Activated naive CD4-positive, alpha-beta T cell treated with anti-CD3 and anti-CD28 coated beads, Interleukin-2, amount 50 U/mL, for 24 hours (primary cell): ENCODE results near the gene DGLUCY.
"Not testable (repeated sequence)": the region's sequence is repeated elsewhere in the genome, so short reads cannot be mapped to it uniquely, and the experiment has no call there.

Experiments
- H3K27ac Mint-ChIP-seq: one replicate; pipeline ENCODE4 v1.8.0; 2021; ENCODE audit warnings: mild to moderate bottlenecking, mixed read lengths
- H3K27me3 Mint-ChIP-seq: one replicate; pipeline ENCODE4 v1.8.0; 2021; ENCODE audit warnings: mixed read lengths
- H3K36me3 Mint-ChIP-seq: one replicate; pipeline ENCODE4 v1.8.0; 2021; ENCODE audit warnings: mixed read lengths
- H3K4me1 Mint-ChIP-seq: one replicate; pipeline ENCODE4 v1.8.0; 2021; ENCODE audit warnings: mixed read lengths
- H3K4me3 Mint-ChIP-seq: one replicate; pipeline ENCODE4 v1.8.0; 2021; ENCODE audit warnings: mild to moderate bottlenecking, mixed read lengths
- H3K9me3 Mint-ChIP-seq: one replicate; pipeline ENCODE4 v1.8.0; 2021; ENCODE audit warnings: mixed read lengths

Gene DGLUCY

DNA sequence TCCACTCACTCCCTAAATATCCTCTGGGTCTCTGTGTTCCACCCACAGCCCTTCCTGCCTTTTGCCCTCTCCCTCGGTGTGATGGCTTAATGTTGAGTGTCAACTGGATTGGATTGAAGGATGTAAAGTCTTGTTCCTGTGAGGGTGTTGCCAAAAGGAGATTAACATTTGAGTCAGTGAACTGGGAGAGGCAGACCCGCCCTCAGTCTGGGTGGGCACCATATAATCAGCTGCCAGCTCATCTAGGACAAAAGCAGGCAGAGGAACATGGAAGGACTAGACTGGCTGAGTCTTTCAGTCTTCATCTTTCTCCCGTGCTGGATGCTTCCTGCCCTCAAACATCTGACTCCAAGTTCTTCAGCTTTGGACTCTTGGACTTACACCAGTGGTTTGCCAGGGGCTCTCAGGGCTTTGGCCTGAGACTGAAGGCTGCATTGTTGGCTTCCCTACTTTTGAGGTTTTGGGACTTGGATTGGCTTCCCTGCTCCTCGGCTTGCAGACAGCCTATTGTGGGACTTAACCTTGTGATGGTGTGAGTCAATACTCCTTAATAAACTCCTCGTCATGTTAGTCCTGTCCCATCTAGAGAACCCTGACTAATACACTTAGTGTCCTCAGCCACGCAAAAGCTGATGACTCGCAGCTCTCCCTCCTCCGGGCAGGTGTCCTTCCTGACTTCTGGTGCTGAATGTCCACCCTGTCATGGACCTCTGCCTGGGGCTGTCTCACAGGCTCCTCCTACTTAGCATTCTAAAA is 5.9 kb downstream of the DGLUCY start:
- Mint-ChIP-seq H3K9me3 (peaks cover 5% of the 10 kb centered on the region), H3K4me3 (peak overlapping the region; percentile 27), H3K36me3 (peaks cover 14% of the 10 kb centered on the region), H3K27ac (peak overlapping the region; percentile 56), H3K4me1 (peaks cover 74% of the 10 kb centered on the region), H3K27me3 (no peaks in the 10 kb centered on the region)

- H3K27me3 Mint-ChIP-seq = no peaks in the 10 kb centered on the region
- H3K4me1 Mint-ChIP-seq = peaks cover 56% of the 10 kb centered on the region
- H3K9me3 Mint-ChIP-seq = peaks cover 5% of the 10 kb centered on the region
- H3K36me3 Mint-ChIP-seq = peaks cover 29% of the 10 kb centered on the region
- no peak overlapping the region for H3K27ac Mint-ChIP-seq
- H3K4me3 Mint-ChIP-seq = no peak overlapping the region
Measured at GRCh38 chr14:91123201-91123600, 9.3 kb downstream of the DGLUCY start.

GRCh38 chr14:91124406-91125270 is 10.8 kb downstream of the DGLUCY start:
- H3K4me3 Mint-ChIP-seq, H3K27ac Mint-ChIP-seq, H3K27me3 Mint-ChIP-seq, H3K9me3 Mint-ChIP-seq: not testable (repeated sequence)
- Mint-ChIP-seq H3K4me1 (peaks cover 44% of the 10 kb centered on the region), H3K36me3 (peaks cover 20% of the 10 kb centered on the region)

GRCh38 chr14:91125271-91125660 is 11.4 kb downstream of the DGLUCY start:
- Mint-ChIP-seq H3K9me3 (no peaks in the 10 kb centered on the region), H3K4me1 (peaks cover 39% of the 10 kb centered on the region), H3K4me3 (no peak overlapping the region), H3K27ac (peak overlapping the region; percentile 38), H3K27me3 (no peaks in the 10 kb centered on the region), H3K36me3 (peaks cover 20% of the 10 kb centered on the region)

DNA sequence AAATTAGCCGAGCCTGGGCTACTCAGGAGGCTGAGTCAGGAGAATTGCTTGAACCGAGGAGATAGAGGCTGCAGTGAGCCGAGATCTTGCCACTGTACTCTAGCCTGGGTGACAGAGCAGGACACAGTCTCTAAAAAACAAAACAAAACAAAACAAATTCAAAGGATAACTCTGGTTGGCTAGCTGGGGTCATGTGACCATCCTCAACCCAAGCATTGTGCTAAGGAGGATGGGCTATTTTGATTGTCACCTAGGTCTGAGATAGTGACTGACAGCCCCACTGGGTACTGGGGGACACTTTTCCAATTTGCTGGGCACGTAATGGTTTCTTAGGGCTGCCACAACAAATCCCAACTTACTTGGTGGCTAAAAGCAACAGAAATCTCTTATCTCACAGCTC is 11.9 kb downstream of the DGLUCY start:
- H3K4me3 Mint-ChIP-seq = no peak overlapping the region
- H3K27ac Mint-ChIP-seq = no peak overlapping the region
- peaks cover 36% of the 10 kb centered on the region for H3K4me1 Mint-ChIP-seq
- peaks cover 20% of the 10 kb centered on the region for H3K36me3 Mint-ChIP-seq
- no peaks in the 10 kb centered on the region for H3K27me3 Mint-ChIP-seq
- no peaks in the 10 kb centered on the region for H3K9me3 Mint-ChIP-seq

DNA sequence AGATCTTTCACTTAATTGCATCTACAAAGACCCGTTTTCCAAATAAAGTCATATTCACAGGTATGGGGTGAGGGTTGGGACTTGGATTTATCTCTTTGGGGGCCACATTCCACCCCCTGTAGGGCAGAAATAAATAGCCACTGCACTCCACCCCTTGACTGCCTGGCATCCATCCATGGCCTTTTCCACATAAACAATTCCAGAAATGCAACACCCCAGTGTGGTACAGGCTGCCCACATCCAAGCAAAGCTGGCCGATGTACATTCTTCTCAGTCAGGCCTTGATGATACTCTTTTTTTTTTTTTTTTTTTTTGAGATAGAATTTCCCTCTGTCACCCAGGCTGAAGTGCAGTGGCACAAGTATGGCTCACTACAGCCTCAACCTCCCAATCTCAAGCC is 12.9 kb downstream of the DGLUCY start:
- Mint-ChIP-seq H3K27ac (no peak overlapping the region), H3K36me3 (peaks cover 20% of the 10 kb centered on the region)

GRCh38 chr14:91127401-91127801 is 13.5 kb downstream of the DGLUCY start:
- H3K4me1 Mint-ChIP-seq = peaks cover 26% of the 10 kb centered on the region
- H3K27ac Mint-ChIP-seq = no peak overlapping the region
- peaks cover 20% of the 10 kb centered on the region for H3K36me3 Mint-ChIP-seq
- H3K27me3 Mint-ChIP-seq = no peaks in the 10 kb centered on the region
- no peaks in the 10 kb centered on the region for H3K9me3 Mint-ChIP-seq
- H3K4me3 Mint-ChIP-seq = no peak overlapping the region

More for the DNA sequence above, 12.9 kb downstream of the DGLUCY start:
- H3K4me3 Mint-ChIP-seq = no peak overlapping the region
- H3K9me3 Mint-ChIP-seq = no peaks in the 10 kb centered on the region
- no peaks in the 10 kb centered on the region for H3K27me3 Mint-ChIP-seq
- peaks cover 28% of the 10 kb centered on the region for H3K4me1 Mint-ChIP-seq

GRCh38 chr14:91127924-91128323 is 14.1 kb downstream of the DGLUCY start:
- peaks cover 20% of the 10 kb centered on the region for H3K36me3 Mint-ChIP-seq
- H3K27me3 Mint-ChIP-seq = no peaks in the 10 kb centered on the region
- H3K27ac Mint-ChIP-seq = no peak overlapping the region
- H3K4me3 Mint-ChIP-seq = no peak overlapping the region
- no peaks in the 10 kb centered on the region for H3K9me3 Mint-ChIP-seq
- H3K4me1 Mint-ChIP-seq = peaks cover 26% of the 10 kb centered on the region

- Mint-ChIP-seq H3K27ac (no peak overlapping the region), H3K36me3 (peaks cover 21% of the 10 kb centered on the region), H3K9me3 (no peaks in the 10 kb centered on the region)
Measured at GRCh38 chr14:91128699-91129098, 14.8 kb downstream of the DGLUCY start.

GRCh38 chr14:91129261-91129660 is 15.4 kb downstream of the DGLUCY start:
- Mint-ChIP-seq H3K4me1 (peaks cover 23% of the 10 kb centered on the region), H3K9me3 (no peaks in the 10 kb centered on the region), H3K27ac (no peak overlapping the region), H3K36me3 (peaks cover 23% of the 10 kb centered on the region), H3K4me3 (no peak overlapping the region), H3K27me3 (no peaks in the 10 kb centered on the region)

More at GRCh38 chr14:91128699-91129098, 14.8 kb downstream of the DGLUCY start:
- no peaks in the 10 kb centered on the region for H3K27me3 Mint-ChIP-seq
- peaks cover 26% of the 10 kb centered on the region for H3K4me1 Mint-ChIP-seq
- no peak overlapping the region for H3K4me3 Mint-ChIP-seq

DNA sequence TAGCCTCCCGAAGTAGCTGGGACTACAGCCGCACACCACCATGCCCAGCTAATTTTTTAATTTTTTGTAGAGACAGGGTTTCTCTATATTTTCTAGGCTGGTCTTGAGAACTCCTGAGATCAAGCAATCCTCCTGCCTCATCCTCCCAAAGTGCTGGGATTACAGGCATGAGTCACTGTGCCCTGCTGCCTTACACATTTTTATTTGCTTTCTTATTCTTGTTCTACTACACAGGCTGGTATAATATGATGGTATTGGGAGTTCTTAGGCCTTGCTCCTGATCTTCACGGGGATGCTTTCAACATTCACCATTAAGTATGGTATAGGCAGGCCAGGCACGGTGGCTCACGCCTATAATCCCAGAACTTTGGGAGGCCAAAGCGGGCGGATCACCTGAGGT is 21.2 kb downstream of the DGLUCY start:
- no peak overlapping the region for H3K4me3 Mint-ChIP-seq
- H3K27ac Mint-ChIP-seq = no peak overlapping the region
- no peaks in the 10 kb centered on the region for H3K9me3 Mint-ChIP-seq
- H3K36me3 Mint-ChIP-seq = peaks cover 6% of the 10 kb centered on the region
- H3K27me3 Mint-ChIP-seq = no peaks in the 10 kb centered on the region
- peaks cover 16% of the 10 kb centered on the region for H3K4me1 Mint-ChIP-seq

- Mint-ChIP-seq H3K4me1 (peaks cover 41% of the 10 kb centered on the region), H3K4me3 (no peak overlapping the region), H3K9me3 (no peaks in the 10 kb centered on the region), H3K36me3 (peaks cover 9% of the 10 kb centered on the region), H3K27me3 (no peaks in the 10 kb centered on the region), H3K27ac (peak overlapping the region; percentile 59)
Measured at GRCh38 chr14:91138511-91139359, 24.9 kb downstream of the DGLUCY start.

GRCh38 chr14:91139776-91140175 is 25.9 kb downstream of the DGLUCY start:
- Mint-ChIP-seq H3K4me1 (peaks cover 48% of the 10 kb centered on the region), H3K9me3 (no peaks in the 10 kb centered on the region), H3K27me3 (no peaks in the 10 kb centered on the region), H3K4me3 (no peak overlapping the region), H3K36me3 (peaks cover 6% of the 10 kb centered on the region), H3K27ac (peak overlapping the region; percentile 59)

DNA sequence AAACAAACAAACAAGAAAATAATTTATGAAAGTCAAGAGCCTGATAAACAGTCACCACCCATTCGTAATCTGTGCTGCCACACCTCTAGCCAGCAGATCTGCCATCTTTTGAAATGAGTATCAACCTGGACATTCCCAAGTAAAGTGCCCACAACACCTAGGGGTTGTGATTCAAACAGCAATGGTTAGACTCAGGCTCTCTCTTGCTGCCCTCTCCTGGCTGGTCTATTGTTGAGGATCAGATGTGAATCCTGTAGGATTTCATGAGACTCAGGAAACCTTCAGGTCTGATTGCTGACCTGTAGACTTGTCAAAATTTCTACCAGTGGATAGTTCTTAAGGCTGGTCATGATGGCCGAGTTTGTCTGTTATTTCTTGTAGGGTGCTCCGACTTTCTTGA is 26.8 kb downstream of the DGLUCY start:
- peaks cover 49% of the 10 kb centered on the region for H3K4me1 Mint-ChIP-seq
- no peak overlapping the region for H3K27ac Mint-ChIP-seq
- H3K27me3 Mint-ChIP-seq = no peaks in the 10 kb centered on the region
- H3K36me3 Mint-ChIP-seq = peaks cover 6% of the 10 kb centered on the region
- H3K4me3 Mint-ChIP-seq = no peak overlapping the region
- no peaks in the 10 kb centered on the region for H3K9me3 Mint-ChIP-seq

DNA sequence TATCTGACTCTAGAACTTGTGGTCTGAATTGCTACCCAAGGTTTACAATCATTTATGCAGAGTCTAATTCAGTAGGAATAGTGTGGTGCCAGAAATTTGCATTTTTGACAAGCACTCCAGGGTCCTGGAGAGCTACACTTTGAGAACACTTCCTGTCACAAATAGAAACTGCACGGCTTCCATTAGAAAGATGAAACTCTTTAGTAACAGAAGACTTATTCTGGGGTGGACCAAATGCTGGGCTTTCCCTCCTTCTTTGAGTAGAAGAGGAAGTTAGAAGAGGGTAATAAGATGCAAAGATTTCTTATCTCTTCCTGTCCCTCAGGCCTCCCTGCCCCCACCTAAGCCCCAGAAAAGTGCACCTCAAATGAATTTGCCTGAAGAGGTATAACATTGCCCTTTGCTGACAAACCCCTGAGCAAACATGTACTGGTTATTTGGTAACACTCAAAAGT is 28.4 kb downstream of the DGLUCY start:
- Mint-ChIP-seq H3K4me3 (no peak overlapping the region), H3K9me3 (no peaks in the 10 kb centered on the region), H3K36me3 (peaks cover 6% of the 10 kb centered on the region), H3K4me1 (peaks cover 50% of the 10 kb centered on the region), H3K27ac (no peak overlapping the region), H3K27me3 (no peaks in the 10 kb centered on the region)
